Lung (tissue), 12 donors: ENCODE results near the gene DHX35. TPM values are rescaled to one million over a fixed set of nuclear protein-coding genes. Genes with fewer than 3 reads are reported as not detected.

ENCODE experiments used
- ATAC-seq: fragments of 200-7000 bp; cut with Tn5 transposase; one replicate; pipeline ENCODE4 v1.9.1; 2020; ENCODE audit warnings: moderate number of reproducible peaks; ENCODE audit not compliant: insufficient read depth, low FRiP score
- DNase-seq, 3 donors: peaks; one replicate each; pipeline ENCODE4 v3.0.0-alpha.2; 2013 to 2017
- H3K27ac ChIP-seq, 2 donors: one replicate each; pipeline ENCODE4 v1.5.1; 2013; ENCODE audit warnings: mild to moderate bottlenecking in 2 of 2, moderate library complexity in 2 of 2, control low read depth in 1 of 2, inconsistent platforms in 1 of 2, low read depth in 1 of 2, low read length in 1 of 2
- H3K27me3 ChIP-seq, 3 donors: one replicate each; pipeline ENCODE4 v1.5.1; 2013; ENCODE audit warnings: low read length in 2 of 3; ENCODE audit not compliant: control insufficient read depth in 3 of 3, insufficient read depth in 3 of 3
- H3K36me3 ChIP-seq, 4 donors: one replicate each; pipeline ENCODE4 v1.5.1; 2013; ENCODE audit warnings: low read length in 4 of 4, mild to moderate bottlenecking in 1 of 4, moderate library complexity in 1 of 4; ENCODE audit not compliant: control insufficient read depth in 4 of 4, insufficient read depth in 4 of 4
- H3K4me1 ChIP-seq, 5 donors: one replicate each; pipeline ENCODE4 v1.5.1; 2013; ENCODE audit warnings: low read length in 5 of 5, mild to moderate bottlenecking in 2 of 5, moderate library complexity in 1 of 5; ENCODE audit not compliant: control insufficient read depth in 5 of 5, insufficient read depth in 5 of 5
- H3K4me3 ChIP-seq: one replicate; pipeline ENCODE4 v1.5.1; 2013; ENCODE audit warnings: mild to moderate bottlenecking, control low read depth, moderate library complexity
- H3K9ac ChIP-seq, 2 donors: one replicate each; pipeline ENCODE4 v1.5.1; 2013; ENCODE audit warnings: low read length in 2 of 2, control low read depth in 1 of 2; ENCODE audit not compliant: insufficient read depth in 1 of 2
- H3K9me3 ChIP-seq, 4 donors: one replicate each; pipeline ENCODE4 v1.5.1; 2013; ENCODE audit warnings: low read length in 3 of 4, mild to moderate bottlenecking in 1 of 4, moderate library complexity in 1 of 4; ENCODE audit not compliant: control insufficient read depth in 4 of 4, insufficient read depth in 3 of 4
- WGBS, 2 donors: extraction: QIAGEN DNeasy Blood & Tissue Kit; methylation state at CpG; one replicate each; pipeline ENCODE4 v1.1.7; 2013; 5-methylcytosine and 5-hydroxymethylcytosine counted together
- polyA plus RNA-seq, 2 donors: library from polyadenylated mRNA; stranded (reverse); fragments of 200-250 nt; gene quantifications; one replicate each; pipeline ENCODE4 v1.2.1, GENCODE V29; 2013
- total RNA-seq, 2 donors: library from RNA; depleted of rRNA in 1 of 2; stranded (reverse); fragments of >200 nt in 1 of 2; gene quantifications; one replicate each; pipeline ENCODE4 v1.2.1, GENCODE V29; 2014 to 2021
- TF ChIP-seq, protein P1 (sequence below): IDR thresholded peaks from 2 replicates; pipeline ENCODE4 v1.5.1; 2012; ENCODE audit warnings: mild to moderate bottlenecking; ENCODE audit errors: control extremely low read depth, extremely low read depth
- donor health status: control.
- donor health status: control.
- donor health status: Bipolar disorder and iron deficiency.
- donor health status: healthy.
- donor health status: DM: yes; HTN: yes; CAD: no.

Gene DHX35
- total and polyA plus RNA-seq, 4 donors: 4.4 to 15.5 (median 8.2) TPM

DNA sequence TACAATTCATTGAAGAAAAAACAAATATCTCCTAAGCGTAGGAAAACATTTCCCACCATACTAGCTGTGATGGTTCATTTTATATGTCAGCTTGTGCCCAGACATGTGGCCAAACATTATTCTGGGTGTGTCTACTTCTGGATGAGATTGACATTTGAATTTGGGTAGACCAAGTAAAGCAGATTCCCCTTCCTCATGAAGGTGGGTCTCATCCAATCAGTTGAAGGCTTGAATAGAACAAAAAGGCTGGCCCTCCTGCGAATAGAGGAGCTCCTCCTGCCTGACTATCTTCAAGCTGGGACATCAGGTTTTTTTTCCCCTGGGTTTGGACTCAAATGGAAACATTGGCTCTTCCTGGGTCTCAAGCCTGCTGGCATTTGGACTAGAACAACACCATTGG, 113.6 kb downstream of the DHX35 start:
- Histone ChIP-seq H3K9me3 (no peaks in the 10 kb centered on the region), H3K4me3 (no peak overlapping the region), H3K27me3 (peaks cover 0 to 3% (median 0%) of the 10 kb centered on the region in 3 donors), H3K36me3 (no peaks in the 10 kb centered on the region), H3K9ac (no peak overlapping the region), H3K4me1 (no peaks in the 10 kb centered on the region), H3K27ac (no peak overlapping the region)
- DNase-seq (no peak), ATAC-seq (no peak)
- TF ChIP-seq, protein P1, sequence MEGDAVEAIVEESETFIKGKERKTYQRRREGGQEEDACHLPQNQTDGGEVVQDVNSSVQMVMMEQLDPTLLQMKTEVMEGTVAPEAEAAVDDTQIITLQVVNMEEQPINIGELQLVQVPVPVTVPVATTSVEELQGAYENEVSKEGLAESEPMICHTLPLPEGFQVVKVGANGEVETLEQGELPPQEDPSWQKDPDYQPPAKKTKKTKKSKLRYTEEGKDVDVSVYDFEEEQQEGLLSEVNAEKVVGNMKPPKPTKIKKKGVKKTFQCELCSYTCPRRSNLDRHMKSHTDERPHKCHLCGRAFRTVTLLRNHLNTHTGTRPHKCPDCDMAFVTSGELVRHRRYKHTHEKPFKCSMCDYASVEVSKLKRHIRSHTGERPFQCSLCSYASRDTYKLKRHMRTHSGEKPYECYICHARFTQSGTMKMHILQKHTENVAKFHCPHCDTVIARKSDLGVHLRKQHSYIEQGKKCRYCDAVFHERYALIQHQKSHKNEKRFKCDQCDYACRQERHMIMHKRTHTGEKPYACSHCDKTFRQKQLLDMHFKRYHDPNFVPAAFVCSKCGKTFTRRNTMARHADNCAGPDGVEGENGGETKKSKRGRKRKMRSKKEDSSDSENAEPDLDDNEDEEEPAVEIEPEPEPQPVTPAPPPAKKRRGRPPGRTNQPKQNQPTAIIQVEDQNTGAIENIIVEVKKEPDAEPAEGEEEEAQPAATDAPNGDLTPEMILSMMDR: no peak
- 90 to 91% methylated on average over 2 of the region's 2 CpGs for WGBS, 2 donors

DNA sequence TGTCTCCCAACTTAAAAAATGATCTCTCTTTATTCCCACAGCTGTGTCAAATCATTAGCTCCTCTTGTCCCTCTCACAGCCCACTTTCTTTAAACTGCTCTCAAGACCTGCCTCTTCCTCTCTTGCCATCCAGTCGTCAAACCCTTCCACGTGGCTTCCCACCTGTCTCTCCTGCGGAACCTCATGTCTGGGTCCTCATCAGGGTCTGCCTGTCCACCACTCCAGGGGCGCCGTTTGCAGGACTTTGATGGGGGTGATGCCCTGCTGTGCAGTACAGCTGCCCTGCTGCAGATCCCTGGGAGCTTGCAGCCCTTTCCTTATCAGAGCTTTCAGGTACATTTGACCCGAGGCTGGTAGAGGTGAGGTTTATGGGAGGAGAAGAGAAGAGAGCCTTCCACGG, 114.8 kb downstream of the DHX35 start:
- WGBS, 2 donors: 42 to 69% methylated on average over 7 of the region's 7 CpGs
- no peak for DNase-seq

DNA sequence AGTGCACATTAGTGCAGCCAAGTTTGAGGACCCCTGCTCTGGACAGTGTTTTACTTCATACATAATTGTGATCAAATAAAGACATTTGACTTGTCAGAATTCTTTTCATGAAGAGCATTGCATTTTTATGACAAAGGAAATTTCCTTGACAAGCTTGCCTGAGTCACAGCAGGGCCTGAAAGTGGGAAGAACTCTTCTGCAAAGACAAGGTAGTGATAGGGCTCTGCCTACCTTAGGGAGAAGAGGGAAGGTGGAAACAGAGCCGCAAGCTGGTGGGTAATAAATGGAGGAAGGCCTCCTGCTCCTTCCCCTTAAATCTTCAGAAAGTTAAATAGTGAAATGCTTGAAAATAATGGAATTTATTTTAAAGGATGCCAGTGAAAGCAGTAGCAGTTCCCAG, 118.2 kb downstream of the DHX35 start:
- WGBS, 2 donors: 89 to 94% methylated on average over 1 of the region's 1 CpG
- no peak overlapping the region for H3K9ac ChIP-seq

More for the DNA sequence above, 114.8 kb downstream of the DHX35 start:
- H3K9ac ChIP-seq: no peak overlapping the region
- H3K27ac ChIP-seq: no peak overlapping the region
- TF ChIP-seq, protein P1: no peak
- H3K4me1 ChIP-seq: no peaks in the 10 kb centered on the region
- H3K4me3 ChIP-seq: no peak overlapping the region
- no peak for ATAC-seq
- H3K36me3 ChIP-seq: no peaks in the 10 kb centered on the region
- no peaks in the 10 kb centered on the region for H3K9me3 ChIP-seq
- peaks cover 0 to 6% (median 3%) of the 10 kb centered on the region in 3 donors for H3K27me3 ChIP-seq

More for the DNA sequence above, 118.2 kb downstream of the DHX35 start:
- peaks cover 0 to 16% (median 3%) of the 10 kb centered on the region in 3 donors for H3K27me3 ChIP-seq
- no peak overlapping the region for H3K4me3 ChIP-seq
- H3K27ac ChIP-seq: no peak overlapping the region
- no peak for ATAC-seq
- TF ChIP-seq, protein P1: no peak
- no peaks in the 10 kb centered on the region for H3K36me3 ChIP-seq
- no peaks in the 10 kb centered on the region for H3K4me1 ChIP-seq
- H3K9me3 ChIP-seq: no peaks in the 10 kb centered on the region
- DNase-seq: no peak
